GM18870 (cell line): ENCODE data around the gene WNT9A.

ENCODE experiments used
- ATAC-seq: cut with Tn5 transposase; IDR thresholded peaks from one replicate; pipeline ENCODE4 v1.9.1; 2021; ENCODE audit warnings: moderate library complexity; ENCODE audit not compliant: unreplicated experiment

WNT9A gene

GRCh38 chr1:227900571-227901051 is 47.1 kb downstream of the WNT9A start:
- no peak for ATAC-seq

GRCh38 chr1:227899820-227900449 is 47.8 kb downstream of the WNT9A start:
- ATAC-seq: no peak

- no peak for ATAC-seq
Measured at GRCh38 chr1:227899141-227899819, 48.5 kb downstream of the WNT9A start.

GRCh38 chr1:227898502-227899140 is 49.1 kb downstream of the WNT9A start:
- ATAC-seq: no peak

GRCh38 chr1:227897704-227898438 is 49.9 kb downstream of the WNT9A start:
- ATAC-seq: no peak

GRCh38 chr1:227896710-227897655 is 50.7 kb downstream of the WNT9A start:
- ATAC-seq: no peak

GRCh38 chr1:227895828-227896685 is 51.7 kb downstream of the WNT9A start:
- ATAC-seq: no peak

- no peak for ATAC-seq
Measured at GRCh38 chr1:227894831-227895451, 52.8 kb downstream of the WNT9A start.

GRCh38 chr1:227893949-227894721 is 53.6 kb downstream of the WNT9A start:
- ATAC-seq: no peak

GRCh38 chr1:227893300-227893948 is 54.3 kb downstream of the WNT9A start:
- ATAC-seq: no peak

GRCh38 chr1:227892489-227893299 is 55.0 kb downstream of the WNT9A start:
- ATAC-seq: no peak

- ATAC-seq: no peak
Measured at GRCh38 chr1:227891955-227892488, 55.7 kb downstream of the WNT9A start.

GRCh38 chr1:227891223-227891954 is 56.3 kb downstream of the WNT9A start:
- no peak for ATAC-seq

- no peak for ATAC-seq
Measured at GRCh38 chr1:227890451-227891222, 57.1 kb downstream of the WNT9A start.

- no peak for ATAC-seq
Measured at GRCh38 chr1:227889863-227890405, 57.8 kb downstream of the WNT9A start.
